Gastroesophageal sphincter (tissue), 4 donors: ENCODE measurements around the gene ANKH. TPM values are rescaled to one million over a fixed set of nuclear protein-coding genes. Genes with fewer than 3 reads are reported as not detected.

Experiments used
- ATAC-seq: fragments of 150-250 bp; one replicate; pipeline ENCODE4 v1.9.1; 2016; ENCODE audit warnings: mild to moderate bottlenecking, moderate library complexity
- H3K27ac ChIP-seq, 4 donors: fragments of 200-600 bp; sonication (generic) in 3 of 4; 1 replicate in 3 of 4; 2 replicates in 1 of 4; pipeline ENCODE4 v1.5.1; 2016 to 2019
- H3K27me3 ChIP-seq: fragments of 200-600 bp; sonication (generic); one replicate; pipeline ENCODE4 v1.5.1; 2019
- H3K36me3 ChIP-seq, 2 donors: fragments of 200-600 bp; sonication (generic); one replicate each; pipeline ENCODE4 v1.5.1; 2019; ENCODE audit warnings: control low read depth in 1 of 2
- H3K4me1 ChIP-seq, 3 donors: fragments of 200-600 bp; sonication (generic); 1 replicate in 2 of 3; 2 replicates in 1 of 3; pipeline ENCODE4 v1.5.1; 2016 to 2019; ENCODE audit warnings: control low read depth in 2 of 3
- H3K4me3 ChIP-seq, 2 donors: fragments of 200-600 bp; sonication (generic); one replicate each; pipeline ENCODE4 v1.5.1; 2019; ENCODE audit warnings: mild to moderate bottlenecking in 1 of 2, moderate library complexity in 1 of 2
- H3K9me3 ChIP-seq, 3 donors: fragments of 200-600 bp; sonication (generic); one replicate each; pipeline ENCODE4 v1.5.1; 2017 to 2019; ENCODE audit warnings: control low read depth in 2 of 3
- CTCF ChIP-seq, 4 experiments: fragments of 200-600 bp in 2 of 4; fragments of 450-650 bp in 2 of 4; sonication (generic) in 1 of 4; IDR thresholded peaks; one replicate each; pipeline ENCODE4 v1.5.1; 2017 to 2019; ENCODE audit warnings: antibody characterized with exemption in 4 of 4, mild to moderate bottlenecking in 2 of 4, moderate library complexity in 2 of 4
- EP300 ChIP-seq: sonication (generic); formaldehyde crosslinking; IDR thresholded peaks from one replicate; pipeline ENCODE4 v1.6.1; 2017; ENCODE audit warnings: antibody characterized with exemption, mild to moderate bottlenecking
- POLR2A ChIP-seq, 2 donors: fragments of 450-650 bp; IDR thresholded peaks; one replicate each; pipeline ENCODE4 v1.6.1; 2017; ENCODE audit warnings: antibody characterized with exemption in 2 of 2, mild to moderate bottlenecking in 2 of 2, moderate library complexity in 1 of 2
- POLR2AphosphoS5 ChIP-seq: sonication (generic); formaldehyde crosslinking; IDR thresholded peaks from one replicate; pipeline ENCODE4 v1.6.1; 2017; ENCODE audit warnings: antibody characterized with exemption
- WGBS, 2 donors: methylation state at CpG; one replicate each; pipeline ENCODE4 v1.1.5; 2018; ENCODE audit warnings: low coverage in 1 of 2; 5-methylcytosine and 5-hydroxymethylcytosine counted together
- total RNA-seq, 4 donors: library from RNA; depleted of rRNA; stranded (reverse); fragments of >200 nt; gene quantifications; one replicate each; pipeline ENCODE4 v1.1.0, GENCODE V29; 2016

Gene ANKH
- total RNA-seq, 4 donors from 2014 or later, result 30.0 to 45.2 (median 36.0) TPM

GRCh38 chr5:14756478-14756877 is 115.1 kb downstream of the ANKH start:
- H3K27ac ChIP-seq, result no peak overlapping the region
- H3K4me3 ChIP-seq, result no peak overlapping the region
- peaks cover 0 to 17% (median 0%) of the 10 kb centered on the region in 3 donors for H3K4me1 ChIP-seq
- peaks cover 0 to 27% of the 10 kb centered on the region in 2 donors for H3K36me3 ChIP-seq
- no peak for TF ChIP-seq POLR2AphosphoS5
- no peak for TF ChIP-seq EP300
- no peak for TF ChIP-seq CTCF (IDR thresholded peaks at IDR 0.05)
- 97 to 100% methylated on average over 2 to 4 of the region's 4 CpGs for WGBS, 2 donors
- H3K27me3 ChIP-seq, result no peaks in the 10 kb centered on the region
- ATAC-seq, result no peak
- no peaks in the 10 kb centered on the region for H3K9me3 ChIP-seq

DNA sequence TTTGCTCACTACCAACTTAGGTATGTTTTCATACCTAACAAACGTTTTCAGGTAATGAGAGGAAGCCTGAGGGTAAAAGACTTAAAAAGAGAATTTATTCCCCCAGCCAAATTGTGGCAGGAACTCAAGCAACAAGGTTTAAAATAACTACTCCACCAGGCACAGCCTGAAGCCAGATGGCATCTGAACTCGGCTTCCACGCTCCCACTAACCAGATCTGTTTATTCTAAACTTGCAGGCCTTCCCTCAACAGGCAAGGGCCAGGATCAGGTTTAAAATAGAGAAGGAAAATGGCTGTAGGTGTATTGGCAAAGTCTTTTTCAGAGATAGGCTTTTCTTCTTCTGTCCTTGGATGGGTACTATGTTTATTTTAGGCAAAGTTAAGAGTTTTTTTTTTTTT is 117.6 kb downstream of the ANKH start:
- no peak for ATAC-seq
- H3K4me3 ChIP-seq, result no peak overlapping the region
- H3K9me3 ChIP-seq, result no peaks in the 10 kb centered on the region
- H3K27ac ChIP-seq, result peak overlapping the region in 2 of 4 donors; percentile 14 to 20
- TF ChIP-seq POLR2AphosphoS5, result no peak
- TF ChIP-seq POLR2A (IDR thresholded peaks at IDR 0.05), result no peak
- TF ChIP-seq CTCF (IDR thresholded peaks at IDR 0.05), result peak in 1 of 4 experiments; percentile 14
- H3K27me3 ChIP-seq, result no peaks in the 10 kb centered on the region
- H3K4me1 ChIP-seq, result peaks cover 0 to 29% (median 0%) of the 10 kb centered on the region in 3 donors
- H3K36me3 ChIP-seq, result peaks cover 0 to 39% of the 10 kb centered on the region in 2 donors
- 23 to 34% methylated on average over 3 of the region's 3 CpGs for WGBS, 2 donors

- H3K27ac ChIP-seq, result no peak overlapping the region
- no peak for TF ChIP-seq CTCF (IDR thresholded peaks at IDR 0.05)
- TF ChIP-seq POLR2A (IDR thresholded peaks at IDR 0.05), result no peak
- no peaks in the 10 kb centered on the region for H3K27me3 ChIP-seq
- H3K36me3 ChIP-seq, result peaks cover 0 to 46% of the 10 kb centered on the region in 2 donors
- 76 to 86% methylated on average over 6 of the region's 6 CpGs for WGBS, 2 donors
- peaks cover 0 to 29% (median 0%) of the 10 kb centered on the region in 3 donors for H3K4me1 ChIP-seq
- no peak for ATAC-seq
- no peaks in the 10 kb centered on the region for H3K9me3 ChIP-seq
- no peak overlapping the region for H3K4me3 ChIP-seq
Observed at GRCh38 chr5:14753292-14753691, 118.3 kb downstream of the ANKH start.

DNA sequence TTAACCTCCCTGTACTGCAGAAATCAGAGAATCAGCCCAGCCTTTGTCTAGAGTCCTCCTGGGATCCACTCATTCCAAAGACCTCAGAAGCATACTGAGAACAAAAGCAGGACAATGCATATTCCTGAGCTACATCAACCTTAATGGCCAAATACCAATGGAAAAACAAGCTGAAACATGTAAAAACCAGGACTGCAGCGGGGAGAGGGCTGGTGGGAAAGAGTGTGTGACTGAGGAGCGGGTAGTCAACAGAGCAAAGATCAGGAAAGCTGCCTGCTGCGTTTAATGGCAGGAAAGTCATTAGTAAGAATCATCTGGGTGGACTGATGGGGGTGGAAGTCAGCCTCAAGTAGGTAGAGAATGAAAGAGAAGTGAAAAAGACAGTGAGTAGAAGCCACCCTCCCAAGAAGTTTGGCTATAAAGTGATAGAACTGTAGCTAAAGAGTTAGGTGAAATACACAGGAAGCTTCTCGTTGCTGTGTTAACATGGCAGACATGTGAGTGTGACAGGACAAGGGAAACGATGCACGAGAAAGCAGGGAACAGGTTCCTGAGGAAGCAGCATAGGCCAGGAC is 119.0 kb downstream of the ANKH start:
- no peaks in the 10 kb centered on the region for H3K27me3 ChIP-seq
- peaks cover 0 to 53% of the 10 kb centered on the region in 2 donors for H3K36me3 ChIP-seq
- H3K4me3 ChIP-seq, result no peak overlapping the region
- peaks cover 0 to 29% (median 0%) of the 10 kb centered on the region in 3 donors for H3K4me1 ChIP-seq
- WGBS, 2 donors, result 77 to 89% methylated on average over 6 of the region's 6 CpGs
- H3K27ac ChIP-seq, result no peak overlapping the region
- TF ChIP-seq POLR2AphosphoS5, result no peak
- no peak for TF ChIP-seq EP300
- TF ChIP-seq CTCF (IDR thresholded peaks at IDR 0.05), result no peak
- TF ChIP-seq POLR2A (IDR thresholded peaks at IDR 0.05), result no peak
- ATAC-seq, result no peak
- no peaks in the 10 kb centered on the region for H3K9me3 ChIP-seq

DNA sequence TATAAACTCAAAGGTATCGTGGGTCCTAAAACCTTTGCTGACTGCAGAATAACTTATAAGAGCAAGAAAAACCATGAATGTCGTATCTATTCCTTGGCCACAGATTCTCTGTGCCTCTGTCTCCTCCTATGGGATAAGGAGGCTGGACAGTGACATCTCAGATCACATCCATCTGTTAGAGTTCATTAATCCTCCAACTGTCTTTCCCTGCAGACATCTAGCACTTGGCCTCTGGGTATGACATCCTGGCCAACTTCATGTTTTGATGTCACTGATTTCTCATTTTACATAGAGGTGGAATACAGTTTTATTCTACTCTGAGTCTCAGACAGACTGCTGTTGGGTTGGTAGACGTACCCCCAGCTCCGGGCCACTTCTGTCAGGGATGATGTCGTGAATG is 120.9 kb downstream of the ANKH start:
- Histone ChIP-seq H3K36me3 (peaks cover 0 to 62% of the 10 kb centered on the region in 2 donors), H3K27me3 (no peaks in the 10 kb centered on the region), H3K4me1 (peaks cover 0 to 29% (median 0%) of the 10 kb centered on the region in 3 donors), H3K27ac (no peak overlapping the region), H3K9me3 (no peaks in the 10 kb centered on the region), H3K4me3 (no peak overlapping the region)
- no peak for ATAC-seq
- 91% methylated on average over 2 of the region's 5 CpGs; no CpG with 5 or more reads in 1 of the 2 donors for WGBS, 2 donors
- no peak for TF ChIP-seq EP300
- no peak for TF ChIP-seq POLR2AphosphoS5
- TF ChIP-seq CTCF (IDR thresholded peaks at IDR 0.05), result no peak
- no peak for TF ChIP-seq POLR2A (IDR thresholded peaks at IDR 0.05)
